ENCODE measurements around the gene CFAP97D2.
"Not testable (repeated sequence)": the region's sequence is repeated elsewhere in the genome, so short reads cannot be mapped to it uniquely, and the experiment has no call there.

Gene CFAP97D2

DNA sequence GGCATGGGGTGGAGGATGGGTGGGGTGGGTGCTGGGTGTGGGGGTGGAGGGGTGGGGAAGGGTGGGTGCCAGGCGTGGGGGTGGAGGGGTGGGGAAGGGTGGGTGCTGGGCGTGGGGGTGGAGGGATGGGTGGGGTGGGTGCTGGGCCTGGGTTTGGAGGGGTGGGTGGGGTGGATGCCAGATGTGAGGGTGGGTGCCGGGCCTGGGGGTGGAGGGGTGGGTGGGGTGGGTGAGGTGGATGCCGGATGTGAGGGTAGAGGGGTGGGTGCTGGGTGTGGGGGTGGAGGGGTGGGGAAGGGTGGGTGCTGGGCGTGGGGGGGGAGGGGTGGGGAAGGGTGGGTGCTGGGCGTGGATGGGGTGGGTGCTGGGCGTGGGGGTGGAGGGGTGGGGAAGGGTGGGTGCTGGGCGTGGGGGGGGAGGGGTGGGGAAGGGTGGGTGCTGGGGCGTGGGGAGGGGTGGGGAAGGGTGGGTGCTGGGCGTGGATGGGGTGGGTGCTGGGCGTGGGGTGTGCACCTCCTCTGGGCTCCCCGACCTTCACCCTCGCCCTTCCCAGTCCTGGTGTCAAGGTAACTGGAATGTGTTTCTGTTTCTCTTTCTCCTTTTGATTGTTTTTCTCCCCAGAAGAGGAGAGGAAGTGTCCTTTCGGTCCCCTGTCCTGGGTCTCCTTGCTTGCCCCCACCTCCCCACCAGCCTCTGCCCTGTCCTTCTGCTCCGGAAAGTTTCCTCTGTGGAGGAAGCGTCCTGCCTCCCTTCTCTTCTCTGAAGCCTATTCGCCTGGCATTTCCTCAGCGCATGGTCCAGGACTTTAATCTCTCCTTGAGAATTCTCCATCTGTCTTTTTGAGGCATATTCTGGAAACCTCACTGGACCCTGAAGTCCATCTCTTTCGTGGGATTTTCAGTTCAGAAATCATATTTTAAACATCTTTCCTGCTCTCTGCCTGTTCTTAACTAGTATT, 22.9 kb upstream of the CFAP97D2 start:
- H3K27ac ChIP-seq, result no peak overlapping the region
- TF ChIP-seq, protein P1, sequence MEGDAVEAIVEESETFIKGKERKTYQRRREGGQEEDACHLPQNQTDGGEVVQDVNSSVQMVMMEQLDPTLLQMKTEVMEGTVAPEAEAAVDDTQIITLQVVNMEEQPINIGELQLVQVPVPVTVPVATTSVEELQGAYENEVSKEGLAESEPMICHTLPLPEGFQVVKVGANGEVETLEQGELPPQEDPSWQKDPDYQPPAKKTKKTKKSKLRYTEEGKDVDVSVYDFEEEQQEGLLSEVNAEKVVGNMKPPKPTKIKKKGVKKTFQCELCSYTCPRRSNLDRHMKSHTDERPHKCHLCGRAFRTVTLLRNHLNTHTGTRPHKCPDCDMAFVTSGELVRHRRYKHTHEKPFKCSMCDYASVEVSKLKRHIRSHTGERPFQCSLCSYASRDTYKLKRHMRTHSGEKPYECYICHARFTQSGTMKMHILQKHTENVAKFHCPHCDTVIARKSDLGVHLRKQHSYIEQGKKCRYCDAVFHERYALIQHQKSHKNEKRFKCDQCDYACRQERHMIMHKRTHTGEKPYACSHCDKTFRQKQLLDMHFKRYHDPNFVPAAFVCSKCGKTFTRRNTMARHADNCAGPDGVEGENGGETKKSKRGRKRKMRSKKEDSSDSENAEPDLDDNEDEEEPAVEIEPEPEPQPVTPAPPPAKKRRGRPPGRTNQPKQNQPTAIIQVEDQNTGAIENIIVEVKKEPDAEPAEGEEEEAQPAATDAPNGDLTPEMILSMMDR (IDR thresholded peaks at IDR 0.05), result no peak
- TF ChIP-seq ZFX (IDR thresholded peaks at IDR 0.05; ENCODE audit: borderline replicate concordance), result no peak

DNA sequence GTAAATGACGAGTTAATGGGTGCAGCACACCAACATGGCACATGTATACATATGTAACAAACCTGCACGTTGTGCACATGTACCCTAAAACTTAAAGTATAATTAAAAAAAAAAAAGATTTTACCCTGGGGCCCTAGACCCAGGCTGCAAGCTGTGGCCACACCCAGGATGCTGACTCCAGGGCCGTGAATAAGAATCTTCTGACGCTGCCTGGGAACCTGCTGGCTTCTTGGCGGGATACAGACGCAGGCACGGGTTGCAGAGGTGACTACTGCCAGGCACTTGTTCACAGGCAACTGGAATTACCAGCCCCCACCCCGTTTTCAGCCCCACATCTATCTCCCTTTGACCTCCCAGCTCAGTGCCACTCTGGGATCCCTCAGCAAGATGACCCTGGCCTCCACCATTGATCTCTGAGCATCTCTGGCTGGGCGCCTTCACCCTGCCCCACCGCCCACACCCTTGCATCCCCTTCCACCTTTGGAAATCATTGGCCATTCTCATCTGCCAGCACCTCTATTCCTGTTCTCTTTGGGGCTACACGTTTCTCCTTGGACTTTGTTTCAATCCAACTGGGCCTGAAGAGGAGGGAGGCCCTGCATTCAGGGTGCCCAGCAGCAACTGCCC, 21.1 kb upstream of the CFAP97D2 start:
- no peak overlapping the region for H3K27ac ChIP-seq
- TF ChIP-seq, protein P1 (IDR thresholded peaks at IDR 0.05), result no peak
- TF ChIP-seq ZFX (IDR thresholded peaks at IDR 0.05; ENCODE audit: borderline replicate concordance), result no peak

DNA sequence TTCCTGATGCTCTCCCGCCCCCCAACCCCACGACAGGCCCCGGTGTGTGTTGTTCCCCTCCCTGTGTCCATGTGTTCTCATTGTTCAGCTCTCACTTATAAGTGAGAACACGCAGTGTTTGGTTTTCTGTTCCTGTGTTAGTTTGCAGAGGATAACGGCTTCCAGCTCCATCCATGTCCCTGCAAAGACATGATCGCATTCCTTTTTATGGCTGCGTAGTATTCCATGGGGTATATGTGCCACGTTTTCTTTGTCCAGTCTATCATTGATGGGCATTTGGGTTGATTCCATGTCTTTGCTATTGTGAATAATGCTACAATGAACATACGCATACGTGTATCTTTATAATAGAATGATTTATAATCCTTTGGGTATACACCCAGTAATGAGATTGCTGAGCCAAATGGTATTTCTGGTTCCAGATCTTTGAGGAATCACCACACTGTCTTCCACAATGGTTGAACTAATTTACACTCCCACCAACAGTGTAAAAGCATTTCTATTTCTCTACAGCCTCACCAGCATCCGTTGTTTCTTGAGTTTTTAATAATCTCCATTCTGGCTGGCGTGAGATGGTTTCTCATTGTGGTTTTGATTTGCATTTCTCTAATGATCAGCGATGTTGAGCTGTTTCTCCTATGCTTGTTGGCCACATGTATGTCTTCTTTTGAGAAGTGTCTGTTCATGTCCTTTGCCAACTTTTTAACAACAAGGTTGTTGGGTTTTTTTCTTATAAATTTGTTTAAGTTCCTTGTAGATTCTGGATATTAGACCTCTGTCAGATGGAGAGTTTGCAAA, 20.0 kb upstream of the CFAP97D2 start:
- not testable (repeated sequence) for H3K27ac ChIP-seq

DNA sequence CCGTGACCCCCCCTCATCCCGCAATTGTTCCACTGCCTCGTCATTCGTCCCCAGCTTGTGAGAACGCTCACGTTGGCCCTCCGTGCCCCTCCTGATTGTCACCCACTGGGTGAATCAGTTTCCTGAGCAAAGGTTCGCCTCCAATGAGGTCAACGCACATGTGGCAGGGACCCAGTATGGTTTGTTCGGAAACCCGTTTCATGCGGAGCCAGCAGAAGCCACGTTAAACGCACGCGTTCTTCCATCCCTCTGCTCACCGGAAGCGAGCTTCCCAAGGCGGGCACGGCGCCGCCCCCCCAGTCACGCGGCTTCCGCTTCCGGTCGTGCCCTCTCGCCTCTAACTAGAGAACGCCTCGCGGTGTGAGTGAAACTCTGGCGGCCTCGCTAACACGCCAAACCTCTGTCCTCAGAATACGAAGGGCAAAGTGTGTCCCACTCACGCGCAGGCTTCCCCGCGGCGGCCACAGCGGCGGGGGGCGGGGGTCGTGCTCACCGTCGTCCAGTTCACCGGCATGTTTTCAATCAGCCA, 18.0 kb upstream of the CFAP97D2 start:
- no peak for TF ChIP-seq ZFX (IDR thresholded peaks at IDR 0.05; ENCODE audit: borderline replicate concordance)
- TF ChIP-seq, protein P1 (IDR thresholded peaks at IDR 0.05), result no peak
- H3K27ac ChIP-seq, result no peak overlapping the region

DNA sequence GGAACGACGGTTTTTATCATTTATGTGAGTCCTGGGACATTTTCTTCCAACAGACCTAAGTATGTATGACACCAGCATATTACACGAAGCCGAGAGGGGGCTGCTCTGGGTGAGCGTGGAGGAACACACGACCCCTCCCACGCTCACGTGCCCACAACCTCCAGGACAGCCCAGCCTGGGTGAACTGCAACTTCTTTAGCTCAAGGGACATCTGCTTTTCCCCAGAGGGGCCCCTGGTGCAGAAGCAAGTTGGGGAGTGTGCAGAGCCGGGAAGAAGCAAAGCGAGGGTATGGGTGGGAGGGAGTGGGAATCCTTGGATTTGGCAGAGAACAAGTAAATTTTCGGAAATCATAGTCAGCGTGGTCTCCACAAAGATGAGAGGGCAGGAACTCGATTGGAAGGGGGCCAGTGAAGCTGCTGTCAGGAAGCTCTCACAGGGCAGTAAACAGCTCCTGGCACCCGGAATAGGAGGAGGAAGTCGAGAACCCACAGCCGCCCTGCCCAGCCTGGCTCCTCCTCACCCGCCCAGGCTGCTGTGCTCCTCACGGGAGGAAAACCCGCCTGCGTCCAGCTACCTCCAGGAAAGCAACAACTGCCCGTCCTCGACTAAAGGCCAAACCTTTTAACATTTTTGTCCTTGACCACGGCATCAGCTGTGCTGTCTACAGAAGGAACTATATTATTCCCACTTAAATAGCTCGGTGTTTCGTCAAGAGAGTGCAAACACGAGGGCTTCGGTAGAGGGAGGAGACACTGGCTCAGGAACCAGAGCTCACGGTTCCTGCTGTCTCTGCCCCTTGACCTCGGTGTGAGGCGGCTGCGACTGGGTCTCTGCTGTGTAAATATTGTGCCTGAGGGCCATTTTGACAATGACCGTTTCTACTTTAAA, 17.2 kb upstream of the CFAP97D2 start:
- TF ChIP-seq, protein P1 (IDR thresholded peaks at IDR 0.05), result no peak
- no peak for TF ChIP-seq ZFX (IDR thresholded peaks at IDR 0.05; ENCODE audit: borderline replicate concordance)
- H3K27ac ChIP-seq, result no peak overlapping the region

DNA sequence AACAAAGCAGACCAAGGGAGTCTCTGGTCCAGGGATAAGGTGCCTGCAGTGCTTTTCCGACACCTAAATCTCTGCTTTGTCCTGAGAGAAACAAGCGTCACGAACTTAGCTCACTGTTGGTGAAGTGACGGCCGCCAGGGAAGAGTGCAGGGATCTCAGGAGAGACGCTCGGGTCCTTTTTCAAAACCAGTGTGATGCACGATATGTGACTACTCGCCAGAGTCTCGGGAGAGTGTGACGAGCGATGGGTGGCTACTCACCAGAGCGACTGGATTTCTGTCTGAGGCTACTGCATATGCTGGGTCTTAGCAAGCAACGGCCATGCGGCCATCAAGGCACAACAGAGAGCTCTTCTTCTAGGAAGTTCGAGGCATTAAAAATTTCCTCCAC, 16.5 kb upstream of the CFAP97D2 start:
- no peak overlapping the region for H3K27ac ChIP-seq
- no peak for TF ChIP-seq ZFX (IDR thresholded peaks at IDR 0.05; ENCODE audit: borderline replicate concordance)
- TF ChIP-seq, protein P1 (IDR thresholded peaks at IDR 0.05), result no peak

Measured in 22Rv1 (cell line).